ENCODE measurements around the gene PNMA8A.

DNA sequence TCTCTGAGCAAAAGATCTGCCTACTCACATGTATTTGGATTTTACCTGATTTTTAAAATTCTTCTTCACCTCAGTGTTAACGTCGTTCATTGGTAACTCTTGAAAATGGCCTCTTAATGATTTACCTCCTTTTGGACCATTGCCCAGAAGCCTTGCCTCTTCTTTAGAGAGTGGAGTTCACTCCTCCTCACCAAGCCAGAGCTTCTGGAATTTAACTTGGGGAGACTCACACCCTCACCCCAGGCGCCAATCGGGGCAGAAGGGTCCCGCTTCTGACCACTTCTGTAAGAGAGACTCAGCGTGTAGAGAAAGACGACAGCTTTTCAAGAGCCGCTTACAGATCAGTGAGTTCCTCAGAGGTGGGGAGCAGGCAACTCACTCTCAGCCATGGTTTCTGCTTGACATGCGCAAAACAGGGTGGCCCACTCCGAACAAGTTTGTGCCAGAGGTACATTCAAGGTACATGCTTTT, 45.3 kb downstream of the PNMA8A start:
- TF ChIP-seq, protein P1, sequence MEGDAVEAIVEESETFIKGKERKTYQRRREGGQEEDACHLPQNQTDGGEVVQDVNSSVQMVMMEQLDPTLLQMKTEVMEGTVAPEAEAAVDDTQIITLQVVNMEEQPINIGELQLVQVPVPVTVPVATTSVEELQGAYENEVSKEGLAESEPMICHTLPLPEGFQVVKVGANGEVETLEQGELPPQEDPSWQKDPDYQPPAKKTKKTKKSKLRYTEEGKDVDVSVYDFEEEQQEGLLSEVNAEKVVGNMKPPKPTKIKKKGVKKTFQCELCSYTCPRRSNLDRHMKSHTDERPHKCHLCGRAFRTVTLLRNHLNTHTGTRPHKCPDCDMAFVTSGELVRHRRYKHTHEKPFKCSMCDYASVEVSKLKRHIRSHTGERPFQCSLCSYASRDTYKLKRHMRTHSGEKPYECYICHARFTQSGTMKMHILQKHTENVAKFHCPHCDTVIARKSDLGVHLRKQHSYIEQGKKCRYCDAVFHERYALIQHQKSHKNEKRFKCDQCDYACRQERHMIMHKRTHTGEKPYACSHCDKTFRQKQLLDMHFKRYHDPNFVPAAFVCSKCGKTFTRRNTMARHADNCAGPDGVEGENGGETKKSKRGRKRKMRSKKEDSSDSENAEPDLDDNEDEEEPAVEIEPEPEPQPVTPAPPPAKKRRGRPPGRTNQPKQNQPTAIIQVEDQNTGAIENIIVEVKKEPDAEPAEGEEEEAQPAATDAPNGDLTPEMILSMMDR (IDR thresholded peaks at IDR 0.05): no peak
- no peak for TF ChIP-seq POLR2AphosphoS5 (IDR thresholded peaks at IDR 0.05)
